HG03135 (cell line): ENCODE data around the gene POLE.

Experiments used
- ATAC-seq: cut with Tn5 transposase; IDR thresholded peaks from one replicate; pipeline ENCODE4 v1.9.1; 2021; ENCODE audit warnings: mild to moderate bottlenecking, moderate library complexity; ENCODE audit not compliant: unreplicated experiment

Gene POLE

GRCh38 chr12:132617822-132618682 lies 69.1 kb downstream of the POLE start:
- ATAC-seq = no peak

- ATAC-seq = no peak
These were observed 69.9 kb downstream of the POLE start for GRCh38 chr12:132617135-132617701.

- no peak for ATAC-seq
These were observed 71.5 kb downstream of the POLE start for GRCh38 chr12:132615579-132616038.

DNA sequence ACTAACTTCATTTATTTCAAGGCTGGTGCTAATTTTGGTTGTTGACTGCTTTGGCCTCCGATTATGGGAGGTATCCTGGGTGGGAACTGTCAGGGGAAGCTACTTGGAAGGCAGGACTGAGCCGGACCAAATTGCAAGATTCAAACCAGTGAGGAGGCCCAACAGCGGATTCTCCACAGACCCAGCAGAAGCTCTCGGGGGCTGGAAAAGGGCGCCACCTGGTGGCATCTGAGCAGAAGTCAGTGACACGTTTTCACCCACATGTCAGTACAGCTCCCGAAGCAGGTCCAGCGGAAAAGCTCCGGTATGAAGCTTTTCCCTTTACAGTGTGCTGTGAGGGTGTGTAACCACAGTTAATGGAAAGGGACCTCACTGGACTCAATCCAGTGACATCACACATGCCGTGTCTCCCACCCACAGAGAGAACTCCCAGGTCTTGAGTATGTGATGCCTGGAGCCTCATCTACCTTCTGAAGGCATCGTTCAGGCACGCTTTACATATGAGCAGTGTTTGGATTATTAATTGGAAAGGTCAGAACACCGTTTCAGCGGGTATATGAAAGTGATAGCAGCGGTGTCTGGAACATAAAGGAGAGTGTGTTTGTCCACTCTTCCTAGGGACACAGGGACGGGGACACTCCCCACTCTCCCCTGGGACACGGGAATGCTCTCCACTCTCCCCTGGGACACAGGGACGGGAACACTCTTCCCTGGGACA lies 72.1 kb downstream of the POLE start:
- ATAC-seq = peak; percentile 76

DNA sequence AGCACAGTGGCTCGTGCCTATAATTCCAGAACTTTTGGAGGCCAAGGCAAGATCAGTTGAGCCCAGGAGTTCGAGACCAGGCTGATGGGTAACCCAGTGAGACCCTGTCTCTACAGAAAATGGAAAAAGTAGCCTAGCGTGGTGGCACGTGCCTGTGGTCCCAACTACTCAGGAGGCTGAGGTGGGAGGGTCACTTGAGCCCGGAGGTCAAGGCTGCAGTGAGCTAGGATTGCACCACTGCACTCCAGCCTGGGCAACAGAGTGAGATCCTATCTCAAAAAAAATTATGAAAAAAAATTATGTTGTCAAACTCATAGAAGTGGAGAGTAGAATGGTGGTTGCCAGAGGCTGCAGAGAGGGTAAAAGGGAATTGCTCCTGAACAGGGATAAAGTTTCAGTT lies 73.1 kb downstream of the POLE start:
- no peak for ATAC-seq

GRCh38 chr12:132611620-132612019 lies 75.5 kb downstream of the POLE start:
- ATAC-seq = no peak

GRCh38 chr12:132610866-132611602 lies 76.1 kb downstream of the POLE start:
- ATAC-seq = no peak

- no peak for ATAC-seq
These were observed 76.9 kb downstream of the POLE start, which contains the start of gene LRCOL1 for GRCh38 chr12:132610051-132610759. Gene LRCOL1 (minus strand): TSS chr12:132610582. CDS start chr12:132606251, 4,331 bp downstream.

GRCh38 chr12:132608231-132609171 lies 78.6 kb downstream of the POLE start:
- ATAC-seq = no peak

- no peak for ATAC-seq
These were observed 80.2 kb downstream of the POLE start for GRCh38 chr12:132606927-132607326.

DNA sequence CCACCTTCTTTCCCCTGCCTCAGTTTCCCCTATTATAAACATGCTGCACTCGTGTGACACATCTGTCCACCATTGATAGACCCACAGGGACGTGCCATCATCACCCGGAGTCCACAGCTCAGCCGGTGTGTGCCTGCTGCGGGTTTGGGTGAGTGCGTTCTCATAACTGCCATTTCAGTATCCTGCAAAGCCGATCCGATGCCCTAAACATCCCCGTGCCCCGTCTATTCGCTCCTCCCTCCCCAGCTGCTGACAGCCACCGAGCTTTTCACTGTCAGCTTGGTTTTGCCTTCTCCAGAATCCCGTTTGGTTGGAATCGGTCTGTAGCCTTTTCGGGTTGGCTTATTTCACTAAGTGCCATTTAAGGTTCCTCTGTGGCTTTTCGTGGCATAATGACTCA lies 80.7 kb downstream of the POLE start:
- ATAC-seq = no peak

DNA sequence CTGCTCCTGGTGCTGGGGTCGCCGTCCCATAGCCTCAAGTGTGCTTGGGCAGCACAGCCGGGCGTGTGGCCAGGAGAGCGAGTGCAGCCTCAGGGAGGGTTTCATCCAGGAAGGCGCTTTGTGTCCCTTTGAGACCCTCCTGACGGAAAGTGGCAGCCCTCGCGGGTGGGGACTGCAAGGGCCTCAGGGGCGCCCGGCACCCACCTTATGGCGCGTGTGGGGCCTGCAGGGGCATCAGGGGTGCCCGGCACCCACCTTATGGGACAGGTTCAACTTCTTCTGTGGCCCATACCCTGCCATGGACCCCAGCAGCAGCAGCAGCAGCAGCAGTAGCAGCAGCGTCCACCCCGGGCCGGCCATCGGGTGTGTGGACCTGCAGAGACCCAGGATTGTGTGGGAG lies 81.2 kb downstream of the POLE start:
- ATAC-seq = no peak

- no peak for ATAC-seq
These were observed 82.3 kb downstream of the POLE start for GRCh38 chr12:132604668-132605441.

DNA sequence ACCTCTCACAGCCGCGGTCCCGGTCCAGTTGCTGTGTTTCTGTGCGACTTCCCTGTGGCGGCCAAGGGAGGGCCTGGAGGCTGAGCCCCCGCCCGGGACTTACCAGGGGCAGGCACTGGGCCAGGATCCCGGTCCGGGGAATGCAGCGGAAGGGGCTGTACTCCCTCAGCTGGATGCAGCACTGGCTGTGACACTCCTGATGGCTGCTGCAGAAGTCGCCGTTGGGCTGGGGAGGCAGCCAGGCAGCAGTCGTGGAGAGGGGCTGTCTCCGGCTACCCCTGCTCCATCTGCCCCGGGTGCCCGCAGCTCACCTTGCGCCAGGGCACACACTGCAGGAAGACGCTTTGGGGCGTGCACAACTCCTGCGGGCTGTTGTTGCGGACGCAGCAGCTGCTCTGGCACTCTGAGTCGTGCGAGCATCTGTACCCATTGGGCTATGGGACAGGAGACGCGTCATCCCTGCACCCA lies 83.0 kb downstream of the POLE start:
- no peak for ATAC-seq

DNA sequence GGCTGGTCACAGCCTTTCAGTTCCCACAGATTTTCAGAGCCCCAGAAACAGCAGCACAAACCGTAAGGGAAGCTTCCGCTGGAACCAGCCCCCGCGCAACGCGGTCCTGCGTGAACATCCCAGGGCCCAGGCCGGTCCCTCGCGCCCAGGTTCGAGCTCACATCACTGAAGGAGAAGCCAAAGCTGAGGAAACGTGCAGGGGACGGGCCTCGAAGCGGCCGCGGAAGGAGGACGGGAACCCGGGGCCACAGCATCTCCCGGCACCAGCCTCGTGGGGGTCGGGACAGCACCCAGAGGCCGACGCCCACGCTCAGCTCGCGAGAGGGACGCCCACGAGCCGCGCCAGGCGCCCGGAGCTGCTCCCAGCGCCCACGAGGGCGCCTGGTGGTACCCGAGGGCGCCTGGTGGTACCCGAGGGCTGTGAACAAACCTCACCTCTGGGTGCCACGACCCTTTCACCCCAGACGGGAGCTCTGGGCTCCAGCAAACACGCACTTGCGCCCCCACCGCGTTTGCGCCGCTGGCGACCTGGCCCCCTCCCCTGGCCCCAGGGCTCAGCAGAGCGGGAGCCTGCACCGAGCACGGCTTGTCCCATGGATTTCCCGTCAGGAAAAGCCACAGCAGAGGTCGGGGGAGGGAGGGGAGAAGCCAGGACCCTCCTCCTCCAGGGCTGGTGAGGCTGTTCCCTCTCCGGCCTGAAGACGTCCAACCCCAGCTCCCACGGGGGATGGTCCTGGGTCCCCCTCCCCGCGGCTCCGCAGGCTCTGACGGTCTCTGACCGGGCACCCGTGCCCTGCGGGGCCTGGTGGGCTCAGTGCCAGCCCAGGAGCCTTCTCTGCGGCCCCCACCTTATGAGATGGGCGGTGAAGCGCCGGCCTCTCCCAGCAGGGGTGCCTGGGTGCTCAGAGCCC lies 83.6 kb downstream of the POLE start:
- ATAC-seq = no peak

DNA sequence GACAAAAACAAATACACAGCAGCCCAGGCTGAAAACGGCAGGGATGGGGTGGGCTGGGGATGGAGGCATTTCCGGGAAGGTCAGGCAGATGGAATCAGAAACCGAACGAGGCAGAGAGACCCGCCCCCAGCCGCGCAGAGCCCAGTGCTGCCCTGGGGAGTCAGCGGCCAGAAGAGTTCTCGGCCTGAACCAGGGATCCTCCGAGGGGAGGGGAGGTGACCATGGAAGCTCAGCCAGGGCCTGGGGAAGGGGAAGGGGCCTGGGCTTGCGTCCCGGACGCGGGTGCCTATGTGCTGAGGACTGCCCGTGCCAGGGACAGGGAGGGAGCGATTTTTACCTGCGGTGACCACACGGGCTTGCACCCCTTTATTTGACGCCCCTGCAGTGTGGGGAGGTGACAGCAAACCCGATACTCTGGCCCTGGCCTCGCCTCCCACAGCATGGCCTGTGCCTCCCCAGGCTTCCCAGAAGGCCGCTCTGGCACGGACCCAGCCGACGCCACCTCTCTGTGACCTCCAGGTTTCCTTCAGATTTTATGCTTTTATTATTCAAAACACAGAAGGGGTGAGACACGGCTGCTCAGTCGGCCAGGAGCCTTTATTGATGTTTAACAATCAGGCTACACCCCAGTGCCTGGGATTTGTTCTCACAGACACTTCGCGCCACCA lies 84.4 kb downstream of the POLE start:
- no peak for ATAC-seq
